NCI-H2029 (cell line): ENCODE measurements around the gene TMEM50A.
"Not testable (repeated sequence)": the region's sequence is repeated elsewhere in the genome, so short reads cannot be mapped to it uniquely, and the experiment has no call there.

Source experiments
- DNase-seq: peaks from one replicate; lab custom pipeline; 2025; lab: John Stamatoyannopoulos, UW

The TMEM50A gene

GRCh38 chr1:25387096-25387495 lies 49.0 kb downstream of the TMEM50A start:
- not testable (repeated sequence) for DNase-seq

- DNase-seq = peak; percentile 39
These were observed 50.6 kb downstream of the TMEM50A start for GRCh38 chr1:25388691-25389090.

GRCh38 chr1:25389721-25390120 lies 51.6 kb downstream of the TMEM50A start:
- not testable (repeated sequence) for DNase-seq

GRCh38 chr1:25392841-25393240 lies 54.7 kb downstream of the TMEM50A start:
- DNase-seq = no peak

GRCh38 chr1:25397549-25397948 lies 59.4 kb downstream of the TMEM50A start:
- DNase-seq = not testable (repeated sequence)

GRCh38 chr1:25398079-25398478 lies 59.9 kb downstream of the TMEM50A start:
- DNase-seq = not testable (repeated sequence)

GRCh38 chr1:25402947-25403803 lies 65.0 kb downstream of the TMEM50A start:
- DNase-seq = not testable (repeated sequence)

GRCh38 chr1:25405731-25406305 lies 67.7 kb downstream of the TMEM50A start:
- DNase-seq = not testable (repeated sequence)

- not testable (repeated sequence) for DNase-seq
These were observed 71.7 kb downstream of the TMEM50A start for GRCh38 chr1:25409641-25410427.
